ENCODE results near the gene PLCG1.

Gene PLCG1

DNA sequence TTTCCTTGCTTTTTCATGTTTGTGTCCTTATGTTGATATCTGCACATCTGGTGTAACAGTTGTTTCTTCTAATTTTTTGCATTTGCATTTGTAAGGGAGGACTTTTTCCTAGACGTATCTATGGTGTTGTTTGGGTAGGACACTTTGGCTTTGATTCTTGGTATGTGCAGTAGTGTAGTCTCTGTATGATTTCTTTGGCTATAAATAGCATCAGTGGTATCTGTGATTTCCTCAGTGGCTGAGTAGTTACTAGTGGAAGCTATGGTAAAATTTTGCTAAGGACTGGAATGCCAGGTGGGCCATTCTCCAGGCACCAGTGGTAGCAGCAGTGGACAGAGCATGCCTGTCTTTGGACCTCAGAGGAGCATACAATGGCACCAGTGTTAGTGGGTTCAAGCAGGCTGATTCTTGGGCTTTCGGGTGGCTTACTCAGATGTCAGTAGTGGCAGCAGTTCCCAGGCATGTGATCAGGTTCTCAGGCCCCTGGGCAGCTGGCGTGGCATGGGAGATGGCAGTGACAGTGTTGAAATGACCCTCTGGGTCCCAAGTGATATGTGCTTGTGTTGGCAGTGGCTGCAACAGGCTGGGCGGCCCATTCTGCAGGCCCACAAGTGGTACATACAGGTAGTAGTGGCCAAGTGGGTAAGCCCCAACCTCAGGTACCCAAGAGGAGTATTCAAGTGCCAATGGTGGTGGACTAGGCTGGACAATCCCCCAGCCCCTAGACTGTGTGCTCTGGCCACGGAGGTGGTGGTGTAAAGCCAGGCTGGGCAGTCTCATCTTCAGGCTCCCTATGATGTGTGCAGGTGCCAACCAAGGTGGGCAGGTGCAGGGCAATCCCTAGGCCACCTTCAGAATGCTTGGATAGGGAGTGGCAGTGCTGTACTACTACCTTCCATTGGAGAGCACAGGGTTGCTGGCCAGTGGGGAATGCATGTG is 54.5 kb downstream of the PLCG1 start:
- Histone ChIP-seq H3K9me3 (ENCODE audit: insufficient read depth, low read length) (peaks cover 5% of the 10 kb centered on the region; the same call in 1 of the 2 replicates), H3K4me3 (ENCODE audit: insufficient read depth, low read length, poor library complexity, severe bottlenecking) (no peak overlapping the region), H2AFZ (ENCODE audit: low read depth, low read length, severe bottlenecking) (no peak overlapping the region), H3K79me2 (ENCODE audit: insufficient read depth, low read length) (no peaks in the 10 kb centered on the region), H3K27ac (ENCODE audit: low read depth, low read length) (no peak overlapping the region), H3K36me3 (ENCODE audit: low read length) (no peaks in the 10 kb centered on the region; the same call in 1 of the 2 replicates), H3K9me2 (replicated peaks; ENCODE audit: insufficient read depth, low read length) (no peaks in the 10 kb centered on the region), H3F3A (ENCODE audit: insufficient read depth) (no peaks in the 10 kb centered on the region), H4K20me1 (ENCODE audit: low read depth, low read length) (no peaks in the 10 kb centered on the region), H3K4me2 (ENCODE audit: low read depth, low read length, poor library complexity, severe bottlenecking) (no peak overlapping the region), H3K9ac (ENCODE audit: low read length) (no peak overlapping the region), H3K27me3 (ENCODE audit: low read length) (no peaks in the 10 kb centered on the region)
- TF ChIP-seq, protein P1, sequence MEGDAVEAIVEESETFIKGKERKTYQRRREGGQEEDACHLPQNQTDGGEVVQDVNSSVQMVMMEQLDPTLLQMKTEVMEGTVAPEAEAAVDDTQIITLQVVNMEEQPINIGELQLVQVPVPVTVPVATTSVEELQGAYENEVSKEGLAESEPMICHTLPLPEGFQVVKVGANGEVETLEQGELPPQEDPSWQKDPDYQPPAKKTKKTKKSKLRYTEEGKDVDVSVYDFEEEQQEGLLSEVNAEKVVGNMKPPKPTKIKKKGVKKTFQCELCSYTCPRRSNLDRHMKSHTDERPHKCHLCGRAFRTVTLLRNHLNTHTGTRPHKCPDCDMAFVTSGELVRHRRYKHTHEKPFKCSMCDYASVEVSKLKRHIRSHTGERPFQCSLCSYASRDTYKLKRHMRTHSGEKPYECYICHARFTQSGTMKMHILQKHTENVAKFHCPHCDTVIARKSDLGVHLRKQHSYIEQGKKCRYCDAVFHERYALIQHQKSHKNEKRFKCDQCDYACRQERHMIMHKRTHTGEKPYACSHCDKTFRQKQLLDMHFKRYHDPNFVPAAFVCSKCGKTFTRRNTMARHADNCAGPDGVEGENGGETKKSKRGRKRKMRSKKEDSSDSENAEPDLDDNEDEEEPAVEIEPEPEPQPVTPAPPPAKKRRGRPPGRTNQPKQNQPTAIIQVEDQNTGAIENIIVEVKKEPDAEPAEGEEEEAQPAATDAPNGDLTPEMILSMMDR (IDR thresholded peaks at IDR 0.05; ENCODE audit: insufficient read depth, low read length, poor library complexity, severe bottlenecking) = no peak
- no peak for TF ChIP-seq EZH2phosphoT487 (conservative IDR thresholded peaks at IDR 0.05; ENCODE audit: low read length)

DNA sequence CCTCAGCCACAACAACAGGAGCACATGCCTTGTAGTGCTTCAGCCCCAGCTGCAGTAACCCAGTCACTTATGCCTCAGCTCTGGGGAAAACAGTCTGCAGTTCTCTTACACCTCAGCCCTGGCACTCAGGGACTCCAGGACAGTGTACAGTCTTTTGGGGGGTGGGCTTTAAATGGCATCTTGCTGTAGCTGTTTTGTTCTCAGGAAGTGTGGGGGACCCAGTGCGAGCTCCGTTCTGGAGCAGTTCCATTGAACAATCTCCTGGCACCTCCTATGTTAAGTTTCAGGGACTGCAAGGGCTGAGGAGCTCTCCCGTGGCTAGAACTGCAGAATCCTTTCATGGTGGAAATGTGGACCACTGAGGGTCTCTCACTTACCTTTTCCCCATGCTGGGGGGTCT is 55.2 kb downstream of the PLCG1 start:
- Histone ChIP-seq H3K36me3 (ENCODE audit: low read length) (no peaks in the 10 kb centered on the region; the same call in 1 of the 2 replicates), H3K9me3 (ENCODE audit: insufficient read depth, low read length) (peaks cover 5% of the 10 kb centered on the region; the same call in 1 of the 2 replicates), H3K4me2 (ENCODE audit: low read depth, low read length, poor library complexity, severe bottlenecking) (no peak overlapping the region), H3K79me2 (ENCODE audit: insufficient read depth, low read length) (no peaks in the 10 kb centered on the region), H3K9ac (ENCODE audit: low read length) (no peak overlapping the region), H3K27me3 (ENCODE audit: low read length) (no peaks in the 10 kb centered on the region), H3K27ac (ENCODE audit: low read depth, low read length) (no peak overlapping the region), H4K20me1 (ENCODE audit: low read depth, low read length) (no peaks in the 10 kb centered on the region), H3K9me2 (replicated peaks; ENCODE audit: insufficient read depth, low read length) (no peaks in the 10 kb centered on the region), H2AFZ (ENCODE audit: low read depth, low read length, severe bottlenecking) (no peak overlapping the region), H3K4me3 (ENCODE audit: insufficient read depth, low read length, poor library complexity, severe bottlenecking) (no peak overlapping the region), H3F3A (ENCODE audit: insufficient read depth) (peaks cover 3% of the 10 kb centered on the region; the same call in 1 of the 2 replicates)
- TF ChIP-seq, protein P1 (IDR thresholded peaks at IDR 0.05; ENCODE audit: insufficient read depth, low read length, poor library complexity, severe bottlenecking) = no peak

DNA sequence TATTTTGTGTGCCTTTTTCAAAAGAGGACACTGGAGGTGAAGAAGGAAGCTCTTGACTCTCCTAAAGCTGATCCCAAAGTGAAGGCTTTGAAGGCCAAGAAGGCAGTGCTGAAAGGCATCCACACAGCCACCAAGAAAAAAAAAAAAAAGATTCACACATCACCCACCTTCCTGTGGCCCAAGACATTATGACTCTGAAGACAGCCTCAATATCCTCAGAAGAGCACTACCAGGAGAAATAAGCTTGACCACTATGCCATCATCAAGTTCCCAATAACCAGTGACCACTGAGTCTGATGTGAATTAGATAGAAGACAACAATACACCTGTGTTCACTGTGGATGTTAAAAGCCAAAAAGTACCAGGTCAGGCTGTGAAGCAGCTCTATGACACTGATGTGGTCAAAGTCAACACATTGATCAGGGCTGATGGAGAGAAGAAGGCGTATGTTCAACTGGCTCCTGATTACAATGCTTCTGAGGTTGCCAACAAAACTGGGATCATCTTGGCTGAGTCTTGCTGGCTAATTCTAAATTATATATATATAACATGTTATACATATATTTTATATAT is 59.4 kb downstream of the PLCG1 start:
- H3K4me2 ChIP-seq (ENCODE audit: low read depth, low read length, poor library complexity, severe bottlenecking) = no peak overlapping the region
- no peak for TF ChIP-seq EZH2phosphoT487 (conservative IDR thresholded peaks at IDR 0.05; ENCODE audit: low read length)
- TF ChIP-seq, protein P1 (IDR thresholded peaks at IDR 0.05; ENCODE audit: insufficient read depth, low read length, poor library complexity, severe bottlenecking) = no peak
- no peaks in the 10 kb centered on the region for H3K9me3 ChIP-seq (ENCODE audit: insufficient read depth, low read length)
- H3F3A ChIP-seq (ENCODE audit: insufficient read depth) = peaks cover 4% of the 10 kb centered on the region; the same call in 1 of the 2 replicates
- no peak overlapping the region for H3K9ac ChIP-seq (ENCODE audit: low read length)
- H3K27me3 ChIP-seq (ENCODE audit: low read length) = no peaks in the 10 kb centered on the region
- H3K9me2 ChIP-seq (replicated peaks; ENCODE audit: insufficient read depth, low read length) = no peaks in the 10 kb centered on the region
- H3K4me3 ChIP-seq (ENCODE audit: insufficient read depth, low read length, poor library complexity, severe bottlenecking) = no peak overlapping the region
- H2AFZ ChIP-seq (ENCODE audit: low read depth, low read length, severe bottlenecking) = no peak overlapping the region
- no peaks in the 10 kb centered on the region for H4K20me1 ChIP-seq (ENCODE audit: low read depth, low read length)
- H3K79me2 ChIP-seq (ENCODE audit: insufficient read depth, low read length) = no peaks in the 10 kb centered on the region
- no peak overlapping the region for H3K27ac ChIP-seq (ENCODE audit: low read depth, low read length)
- no peaks in the 10 kb centered on the region for H3K36me3 ChIP-seq (ENCODE audit: low read length)

Measured in SU-DHL-6 (cell line).